ENCODE measurements around the gene CHST11.
A peak's percentile ranks its signal among the peaks of the same experiment; 100 is the strongest.
"Not testable (repeated sequence)": the region's sequence is repeated elsewhere in the genome, so short reads cannot be mapped to it uniquely, and the experiment has no call there.

The CHST11 gene

DNA sequence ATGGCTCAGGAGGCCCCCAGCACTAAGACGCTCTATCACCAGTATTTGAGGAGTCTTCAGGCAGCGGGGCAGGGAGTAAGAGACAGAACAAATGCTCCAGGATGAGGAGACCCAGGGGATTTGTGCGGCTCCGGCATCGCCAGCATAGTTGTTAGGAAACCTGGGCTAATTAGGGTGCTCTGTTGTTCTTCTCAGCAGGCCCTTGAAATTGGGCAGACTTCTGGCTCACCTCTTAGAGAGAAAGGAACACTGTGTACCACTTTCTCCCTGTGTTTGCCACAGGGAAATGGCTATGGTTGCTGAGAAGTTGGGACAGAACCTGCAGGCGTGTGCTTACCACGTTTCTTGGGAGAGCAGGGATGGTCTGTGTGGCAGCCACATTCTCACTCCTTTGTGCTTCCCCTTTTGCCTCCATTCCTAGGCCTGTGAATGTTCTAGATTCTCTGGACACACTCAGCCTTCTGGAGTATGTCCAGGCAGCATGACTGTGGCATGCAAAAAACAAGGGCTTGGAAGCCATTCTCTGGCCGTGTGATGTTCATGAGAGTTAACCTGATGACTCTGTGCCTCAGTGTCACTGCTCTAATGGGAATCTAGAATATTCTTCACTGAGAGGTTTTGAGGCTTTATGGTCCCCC, 109.0 kb downstream of the CHST11 start:
- no peak for DNase-seq (ENCODE audit: low read depth)

DNA sequence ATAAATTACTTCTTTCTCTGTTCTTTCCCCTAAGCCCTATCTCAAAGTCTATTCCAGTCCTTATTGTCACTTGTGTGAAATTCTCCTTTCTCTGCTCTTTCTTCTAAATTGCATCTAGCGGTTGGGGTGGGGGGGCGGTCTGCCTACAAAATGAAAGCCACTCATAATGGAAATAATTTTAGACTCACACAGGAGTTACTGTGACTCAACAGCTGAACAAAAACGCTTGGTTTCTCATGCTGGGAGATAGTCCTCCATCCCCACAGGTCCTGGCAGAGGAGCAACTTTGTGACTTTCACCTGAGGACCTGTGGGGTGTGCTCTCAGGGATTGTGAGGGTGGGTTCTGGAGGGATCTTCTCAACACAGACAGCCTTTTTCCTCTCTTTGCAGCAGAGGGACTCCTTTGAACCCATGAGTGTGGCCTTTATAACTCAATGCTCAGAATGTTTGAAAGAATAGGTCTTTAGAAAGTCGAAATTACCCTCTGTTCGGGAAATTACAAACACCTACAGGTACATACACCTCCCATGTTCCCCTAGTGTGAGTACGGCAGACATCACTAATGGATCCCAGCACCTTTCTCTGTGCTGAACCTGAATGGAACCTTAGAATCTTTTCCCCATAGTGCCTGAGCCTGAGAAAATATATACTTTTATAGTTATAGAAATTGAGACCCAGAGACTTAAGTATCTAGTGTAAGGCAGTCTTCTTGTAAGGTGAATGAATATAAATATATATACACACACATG, 109.7 kb downstream of the CHST11 start:
- DNase-seq (ENCODE audit: low read depth): no peak

DNA sequence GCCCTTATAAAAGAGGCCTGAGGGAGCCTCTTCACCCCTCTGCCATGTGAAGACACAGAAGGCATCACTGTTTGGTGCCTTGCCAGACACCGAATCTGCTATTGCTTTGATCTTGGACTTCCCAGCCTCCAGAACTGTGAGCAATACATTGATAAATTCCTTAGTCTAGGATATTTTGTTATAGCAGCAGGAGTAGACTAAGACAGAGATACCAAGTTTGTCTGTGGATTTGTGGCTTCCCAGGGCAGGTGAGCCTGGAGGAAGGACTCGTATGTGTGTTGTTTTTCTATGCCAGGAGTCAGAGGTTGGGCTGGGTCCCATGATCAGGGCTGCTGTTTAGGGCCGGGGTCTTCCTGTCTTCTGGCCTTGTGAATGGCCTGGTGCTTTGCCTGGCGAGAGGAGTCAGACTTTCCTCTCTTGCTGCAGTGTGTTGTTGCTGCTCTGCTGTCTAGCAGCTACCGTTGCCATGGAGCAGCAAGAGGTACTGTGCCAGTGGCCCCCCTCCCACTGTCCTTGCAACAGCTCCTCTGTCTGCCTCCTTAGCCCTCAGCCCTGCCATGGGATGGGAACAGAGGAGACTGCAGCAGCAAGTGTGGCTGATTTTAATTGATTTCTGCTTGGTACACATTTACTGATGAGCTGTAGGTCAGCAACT, 111.2 kb downstream of the CHST11 start:
- no peak for DNase-seq (ENCODE audit: low read depth)

DNA sequence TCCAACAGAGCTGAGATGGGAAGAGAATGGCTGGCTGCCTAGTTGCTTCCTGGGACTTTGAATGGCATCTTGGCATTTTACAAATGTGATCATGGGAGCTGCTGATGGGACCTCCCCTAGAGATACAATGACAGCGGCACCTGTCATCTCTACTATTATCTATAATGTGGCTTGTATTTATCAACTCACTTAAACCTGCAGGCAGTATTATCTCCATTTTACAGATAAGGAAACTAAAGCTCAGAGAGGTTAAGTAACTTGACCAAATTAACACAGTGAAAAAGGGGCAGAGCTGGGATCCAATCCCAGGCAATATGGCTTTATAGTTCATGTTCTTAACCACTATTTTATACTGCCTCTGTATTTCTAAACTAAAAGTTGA, 111.7 kb downstream of the CHST11 start:
- DNase-seq (ENCODE audit: low read depth): no peak

DNA sequence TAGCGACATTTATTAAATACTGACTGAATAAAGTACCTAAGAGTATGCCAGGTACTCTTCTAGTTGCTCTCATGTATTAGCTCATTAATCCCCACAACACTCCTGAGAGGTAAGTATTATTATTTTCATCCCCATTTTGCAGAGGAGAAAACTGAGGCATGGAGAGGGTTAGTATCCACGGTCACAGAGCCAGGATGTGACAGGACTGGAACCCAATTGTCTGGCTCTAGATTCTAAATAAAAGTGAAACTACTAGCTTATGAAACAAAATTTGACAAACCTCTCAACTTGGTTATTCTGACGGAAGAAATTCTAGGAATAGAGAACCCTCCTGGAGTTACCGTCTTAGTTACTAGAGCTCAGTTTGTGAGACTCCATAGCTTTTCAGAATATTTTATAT, 112.2 kb downstream of the CHST11 start:
- no peak for DNase-seq (ENCODE audit: low read depth)

DNA sequence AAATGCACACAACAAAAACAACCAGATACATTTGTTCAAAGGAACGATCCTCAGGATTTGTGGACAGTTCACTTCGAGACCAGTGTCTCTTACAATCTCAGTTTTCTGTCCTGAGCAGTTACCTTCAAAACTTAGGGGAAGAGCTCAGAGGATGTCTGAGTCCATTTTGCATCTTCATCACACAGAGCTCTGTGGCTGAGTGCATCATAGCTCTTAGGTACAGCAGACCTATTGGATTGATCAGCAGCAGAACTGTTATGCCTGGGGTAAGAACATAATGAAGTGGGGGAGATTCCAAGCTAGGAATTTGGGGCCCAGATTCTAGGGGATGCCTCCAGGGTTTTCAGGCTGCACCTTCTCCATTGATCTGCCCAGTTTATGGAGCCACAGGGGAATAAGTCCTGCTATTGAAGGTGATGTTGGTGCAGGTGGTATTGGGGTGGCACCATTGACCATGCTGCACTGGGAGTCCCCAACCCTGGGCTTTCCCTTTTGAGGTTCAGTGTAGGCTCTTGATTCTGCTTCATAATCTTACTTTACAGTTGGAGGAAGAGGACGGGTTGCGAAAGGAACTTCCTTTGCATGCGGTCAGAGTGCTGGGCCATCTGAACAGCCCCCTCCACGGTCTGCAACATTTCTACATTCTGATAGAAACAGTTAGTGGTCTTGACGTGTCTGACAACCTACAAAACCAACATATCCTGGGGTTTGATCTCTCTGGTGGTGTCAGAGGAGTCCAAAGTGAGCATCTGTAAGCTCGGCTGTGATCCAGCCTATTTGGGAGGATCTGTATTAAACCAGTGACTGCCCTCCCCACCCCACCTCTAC, 112.8 kb downstream of the CHST11 start:
- peak; percentile 39 for DNase-seq (ENCODE audit: low read depth)

DNA sequence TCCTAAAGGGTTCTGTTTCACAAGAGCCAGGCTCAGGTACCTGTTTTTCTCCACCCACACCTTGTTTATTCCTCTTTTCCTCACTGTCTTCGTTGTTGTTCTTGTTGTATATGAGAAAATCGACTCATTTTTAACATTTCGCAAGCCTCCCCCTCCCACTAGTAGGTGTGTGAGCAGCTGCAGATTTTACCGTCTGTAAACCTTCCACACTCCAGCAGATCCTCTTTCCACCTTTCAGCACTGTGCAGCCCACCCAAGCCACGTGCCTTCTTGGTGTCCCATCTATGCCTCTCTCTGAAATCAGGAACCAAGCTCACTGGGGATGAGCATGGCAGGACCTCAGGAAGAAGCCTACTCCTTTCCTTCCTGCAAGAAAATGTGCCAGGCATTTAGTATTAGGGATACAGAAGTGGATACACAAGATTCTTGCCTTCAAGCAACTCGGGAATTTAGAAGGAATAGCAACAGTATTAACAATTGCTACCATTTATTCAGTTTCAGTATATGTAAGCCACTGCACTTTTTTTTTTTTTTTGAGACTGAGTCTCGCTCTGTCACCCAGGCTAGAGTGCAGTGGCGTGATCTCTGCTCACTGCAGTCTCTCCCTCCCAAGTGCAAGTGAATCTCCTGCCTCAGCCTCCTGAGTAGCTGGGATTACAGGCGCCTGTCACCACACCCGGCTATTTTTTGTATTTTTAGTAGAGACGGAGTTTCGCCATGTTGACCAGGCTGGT, 113.6 kb downstream of the CHST11 start:
- no peak for DNase-seq (ENCODE audit: low read depth)

DNA sequence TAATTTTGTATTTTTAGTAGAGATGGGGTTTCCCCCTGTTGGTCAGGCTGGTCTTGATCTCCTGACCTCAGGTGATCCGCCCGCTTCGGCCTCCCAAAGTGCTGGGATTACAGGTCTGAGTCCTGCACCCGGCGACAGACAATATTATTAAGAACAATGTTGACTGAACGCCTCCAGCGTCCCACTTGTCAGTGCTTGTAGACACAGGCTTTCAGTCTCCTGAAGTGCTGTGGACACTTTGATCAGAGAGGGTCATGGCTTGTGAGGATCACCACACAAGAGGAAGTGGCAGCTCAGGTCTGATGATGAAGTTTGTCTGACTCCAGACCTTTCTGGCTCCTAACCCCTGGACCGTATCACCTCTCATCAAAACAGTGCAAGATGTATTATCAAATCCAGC, 114.6 kb downstream of the CHST11 start:
- no peak for DNase-seq (ENCODE audit: low read depth)

DNA sequence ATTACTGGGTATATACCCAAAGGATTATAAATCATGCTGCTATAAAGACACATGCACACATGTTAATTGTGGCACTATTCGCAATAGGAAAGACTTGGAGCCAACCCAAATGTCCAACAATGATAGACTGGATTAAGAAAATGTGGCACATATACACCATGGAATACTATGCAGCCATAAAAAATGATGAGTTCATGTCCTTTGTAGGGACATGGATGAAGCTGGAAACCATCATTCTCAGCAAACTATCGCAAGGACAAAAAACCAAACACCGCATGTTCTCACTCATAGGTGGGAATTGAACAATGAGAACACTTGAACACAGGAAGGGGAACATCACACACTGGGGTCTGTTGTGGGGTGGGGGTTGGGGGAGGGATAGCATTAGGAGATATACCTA, 117.6 kb downstream of the CHST11 start:
- DNase-seq (ENCODE audit: low read depth): not testable (repeated sequence)

DNA sequence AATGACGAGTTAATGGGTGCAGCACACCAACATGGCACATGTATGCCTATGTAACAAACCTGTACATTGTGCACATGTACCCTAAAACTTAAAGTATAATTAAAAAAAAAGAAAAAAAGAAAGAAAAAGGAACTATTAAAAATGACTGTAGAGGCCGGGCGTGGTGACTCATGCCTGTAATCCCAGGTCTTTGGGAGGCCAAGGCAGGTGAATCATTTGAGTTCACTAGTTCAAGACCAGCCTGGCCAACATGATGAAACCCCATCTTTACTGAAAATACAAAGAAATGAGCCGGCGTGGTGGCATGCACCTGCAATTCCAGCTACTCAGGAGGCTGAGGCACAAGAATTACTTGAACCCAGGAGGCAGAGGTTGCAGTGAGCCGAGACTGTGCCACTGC, 118.0 kb downstream of the CHST11 start:
- DNase-seq (ENCODE audit: low read depth): not testable (repeated sequence)

DNA sequence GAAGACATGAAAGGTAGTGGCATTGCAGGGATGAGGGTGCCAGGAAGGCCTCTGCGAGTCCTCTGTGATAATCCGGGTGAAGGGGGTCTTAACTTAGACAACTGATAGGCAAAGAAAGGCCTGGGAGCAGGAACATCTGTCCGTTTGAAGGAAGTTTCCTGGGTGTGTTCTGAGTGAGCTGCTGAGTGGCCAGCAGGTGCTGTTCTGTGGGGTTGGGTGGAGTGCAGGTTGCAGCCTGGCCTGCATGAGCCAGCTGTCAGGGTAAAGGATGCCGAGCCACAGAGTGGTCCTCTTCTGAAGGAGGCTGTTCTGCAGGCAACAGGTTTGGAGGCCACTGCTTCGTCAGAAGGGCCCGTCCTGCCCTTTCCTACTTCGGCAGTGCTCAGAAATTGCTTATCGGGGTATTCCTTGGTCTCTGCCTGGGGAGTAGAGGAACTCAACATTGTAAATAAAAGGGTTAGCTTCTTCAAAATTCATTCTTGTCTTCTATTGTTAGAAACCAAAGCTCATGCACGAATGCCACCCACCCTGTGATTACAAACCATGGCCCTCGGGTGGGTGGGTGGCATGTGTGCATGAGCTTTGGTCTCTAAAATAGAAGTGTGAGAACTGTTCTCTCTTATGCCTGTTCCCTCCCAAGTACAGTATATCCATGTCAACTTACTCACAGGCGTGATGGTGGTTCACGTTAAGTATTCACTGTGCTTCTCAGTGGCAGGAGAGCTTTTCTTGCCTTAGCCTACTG, 118.9 kb downstream of the CHST11 start:
- no peak for DNase-seq (ENCODE audit: low read depth)

DNA sequence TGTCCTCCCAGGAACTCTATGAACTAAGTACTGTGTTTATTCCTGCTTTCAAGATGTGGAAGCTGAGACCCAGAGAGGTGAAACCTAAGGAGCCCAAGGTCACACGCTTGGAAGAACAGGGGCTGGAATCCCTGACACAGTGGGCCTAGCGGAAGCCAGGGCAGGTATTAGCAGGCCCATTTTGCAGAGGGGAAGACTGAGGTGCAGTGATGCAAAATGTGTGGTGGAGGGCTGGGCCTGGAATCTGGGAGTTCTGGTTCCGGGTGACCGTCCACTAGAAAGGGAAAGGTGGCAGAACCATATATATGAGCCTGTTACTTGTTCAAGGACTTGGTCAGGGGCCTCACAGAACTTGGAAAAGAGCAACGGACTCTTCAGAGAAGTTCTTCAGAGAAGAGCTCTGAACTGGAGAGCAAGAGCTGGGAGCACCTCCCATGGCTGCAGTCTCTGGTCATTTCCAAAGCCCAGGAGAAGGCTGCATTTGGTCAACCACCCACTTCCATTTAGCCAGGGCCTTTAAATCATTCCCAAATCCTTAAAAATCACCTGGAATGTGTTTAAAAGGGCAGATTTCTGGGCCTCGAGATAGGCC, 119.5 kb downstream of the CHST11 start:
- DNase-seq (ENCODE audit: low read depth): no peak

DNA sequence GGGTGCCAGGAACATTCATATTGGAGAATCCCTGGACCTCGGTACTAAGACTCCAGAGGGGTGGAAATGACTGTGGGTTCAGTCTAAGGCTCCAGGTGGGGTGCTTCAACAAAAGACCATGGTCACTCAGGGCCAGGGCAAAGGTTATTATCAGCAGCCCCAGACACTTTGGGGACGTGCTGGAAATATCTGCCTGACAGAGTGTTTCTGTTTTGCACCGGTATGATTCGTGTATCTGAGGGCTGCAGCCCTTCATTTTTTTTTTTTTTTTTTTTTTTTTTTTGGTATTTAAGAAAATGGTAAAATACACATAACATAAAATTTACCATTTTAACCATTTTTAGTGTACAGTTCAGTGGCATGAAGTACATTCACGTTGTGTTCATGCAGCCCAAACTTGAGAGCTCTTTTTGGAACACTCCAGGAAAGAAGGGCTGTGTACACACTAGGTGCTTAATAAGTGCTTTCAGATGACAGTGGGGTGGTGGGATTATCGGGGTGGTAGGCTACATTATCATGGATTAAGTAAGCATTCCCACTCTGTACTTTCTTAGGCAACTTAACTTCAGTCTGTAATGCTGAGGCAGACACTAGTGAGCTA, 120.3 kb downstream of the CHST11 start:
- no peak for DNase-seq (ENCODE audit: low read depth)

DNA sequence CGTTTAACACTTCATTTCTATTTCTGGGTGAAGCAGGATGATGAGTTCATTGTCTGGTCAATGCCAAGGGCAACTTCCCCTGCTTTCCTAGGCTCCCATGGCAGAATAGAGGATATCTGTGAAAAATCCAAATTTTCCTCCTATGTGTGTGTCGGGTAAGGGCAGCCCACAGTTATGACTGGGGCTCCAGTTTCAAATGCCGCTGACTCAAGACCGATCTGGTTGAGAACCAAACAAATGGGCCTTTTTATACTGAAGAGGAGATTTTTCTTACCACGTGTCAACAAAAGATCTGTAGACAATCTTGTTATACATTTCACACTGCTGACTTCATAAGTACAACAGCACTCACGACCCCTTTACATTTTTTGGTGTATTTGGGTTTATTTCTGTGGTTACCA, 120.8 kb downstream of the CHST11 start:
- DNase-seq (ENCODE audit: low read depth): no peak

DNA sequence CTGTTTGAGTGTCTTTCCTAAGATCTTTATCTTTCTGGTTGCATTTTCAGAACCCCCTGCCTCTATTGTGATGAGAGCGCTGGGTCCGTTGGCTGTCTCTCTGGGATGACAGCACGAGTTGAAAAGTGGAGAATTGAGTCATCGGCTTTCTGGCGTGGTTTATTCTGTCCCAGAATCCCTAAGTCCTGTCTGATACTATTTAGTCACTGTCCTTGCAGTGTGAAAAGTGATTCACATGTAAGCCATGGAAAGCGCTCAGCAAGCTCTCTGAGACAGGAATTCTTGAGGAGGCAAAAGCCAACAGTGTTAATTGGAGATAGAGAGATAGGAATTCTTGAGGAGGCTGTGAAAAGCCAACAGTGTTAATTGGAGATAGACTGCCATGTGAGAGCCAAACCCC, 121.7 kb downstream of the CHST11 start:
- no peak for DNase-seq (ENCODE audit: low read depth)

DNA sequence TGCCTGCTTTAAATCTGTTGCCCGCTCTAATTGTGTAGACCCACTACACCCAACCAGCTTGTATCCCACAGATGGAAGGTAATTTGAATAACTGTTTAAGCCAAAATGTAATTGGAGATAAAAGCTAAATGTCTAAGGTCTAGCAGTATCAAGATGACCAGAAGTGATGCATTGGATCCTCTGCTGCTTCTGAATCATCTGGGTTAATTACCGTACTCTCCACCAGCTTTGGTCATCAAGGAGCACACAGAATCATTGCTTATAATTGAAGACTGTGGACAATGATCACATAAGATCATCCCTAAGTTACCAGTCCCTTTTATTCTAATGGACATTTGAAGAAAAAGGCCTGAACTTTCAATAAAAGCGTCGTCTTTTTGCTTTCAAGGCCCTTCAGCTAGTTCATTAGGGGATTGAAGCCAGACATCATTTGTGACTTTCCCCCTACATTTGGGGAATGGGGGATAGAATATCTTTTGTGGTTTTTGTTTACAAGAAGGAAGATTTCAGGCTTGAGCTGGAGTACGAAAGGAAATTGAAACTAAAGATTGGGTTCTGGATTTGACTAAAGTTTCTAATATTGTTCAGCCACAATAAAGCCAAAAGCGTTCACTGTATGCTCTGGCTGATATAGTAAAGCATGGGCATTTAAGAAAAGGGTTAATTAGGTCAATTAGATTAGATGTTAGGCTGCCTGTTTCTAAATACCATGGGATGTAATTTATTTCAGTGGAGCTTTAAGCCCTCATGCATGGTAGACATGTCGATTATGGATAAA, 123.2 kb downstream of the CHST11 start:
- DNase-seq (ENCODE audit: low read depth): no peak

DNA sequence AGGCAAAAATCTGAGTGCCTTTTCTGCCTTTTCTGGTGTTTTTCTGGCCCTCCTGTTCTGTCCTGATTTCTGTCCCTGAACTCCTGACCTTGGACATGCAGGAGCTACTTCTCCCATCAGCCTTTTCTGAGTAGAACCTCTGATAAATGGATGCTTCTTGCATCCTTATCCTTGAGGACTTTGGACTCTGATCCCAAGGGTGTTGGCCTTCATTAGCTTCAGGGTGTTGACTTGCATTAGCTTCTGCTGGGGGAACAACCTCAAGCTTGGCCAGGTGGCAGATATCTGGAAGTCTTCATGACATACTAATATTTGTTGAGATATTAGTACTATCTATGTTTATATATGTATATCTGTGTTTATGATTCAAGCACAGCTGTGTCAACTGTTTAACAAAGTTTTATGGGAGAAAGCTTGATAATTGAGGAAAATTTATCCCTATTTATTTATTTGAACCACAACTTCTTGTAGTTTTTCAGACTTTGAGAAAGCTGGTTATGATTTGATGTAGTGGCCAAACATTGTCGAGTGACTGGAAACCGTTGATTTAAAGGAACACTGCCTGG, 124.3 kb downstream of the CHST11 start:
- no peak for DNase-seq (ENCODE audit: low read depth)

DNA sequence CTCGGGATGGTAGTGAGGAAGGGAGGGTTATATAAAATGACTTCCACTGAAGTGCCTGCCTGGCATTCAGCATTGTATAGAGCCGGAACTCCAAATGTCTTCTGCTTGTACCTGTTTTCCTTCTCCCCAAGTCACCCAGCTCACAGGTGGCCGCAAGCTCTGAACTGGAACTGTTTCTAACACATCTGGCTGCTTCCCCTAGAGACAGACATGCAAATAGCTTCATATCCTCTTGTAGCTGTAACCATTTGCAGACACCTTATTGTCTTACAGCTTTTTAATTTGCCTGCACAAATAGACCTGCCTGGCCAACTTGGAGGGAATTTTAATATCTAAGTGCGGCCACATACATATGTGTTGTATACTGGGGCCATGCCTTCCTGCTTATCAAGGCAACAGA, 126.0 kb downstream of the CHST11 start:
- DNase-seq (ENCODE audit: low read depth): no peak

DNA sequence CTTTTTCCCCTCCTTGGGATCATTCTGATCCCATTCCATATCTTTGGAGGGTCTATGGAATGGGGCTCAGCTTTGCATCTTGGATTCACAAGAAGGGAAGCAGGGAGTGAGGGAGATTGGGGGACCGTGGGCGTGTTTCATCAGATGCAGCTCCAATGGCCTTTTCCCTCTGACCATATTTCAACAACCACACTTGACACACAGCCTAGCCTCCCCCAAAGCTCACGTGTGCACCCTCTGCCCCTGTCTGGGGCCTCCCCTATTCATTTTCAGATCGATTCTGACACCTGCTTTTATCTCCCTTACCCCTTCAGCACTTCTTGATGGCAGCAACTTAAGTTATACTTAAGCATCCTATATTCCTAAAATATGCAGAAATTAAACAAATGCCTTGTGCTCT, 126.6 kb downstream of the CHST11 start:
- DNase-seq (ENCODE audit: low read depth): no peak

Measured in T-helper 22 cell (primary cell).